ENCODE data around the gene ABCA8.

ABCA8 gene

DNA sequence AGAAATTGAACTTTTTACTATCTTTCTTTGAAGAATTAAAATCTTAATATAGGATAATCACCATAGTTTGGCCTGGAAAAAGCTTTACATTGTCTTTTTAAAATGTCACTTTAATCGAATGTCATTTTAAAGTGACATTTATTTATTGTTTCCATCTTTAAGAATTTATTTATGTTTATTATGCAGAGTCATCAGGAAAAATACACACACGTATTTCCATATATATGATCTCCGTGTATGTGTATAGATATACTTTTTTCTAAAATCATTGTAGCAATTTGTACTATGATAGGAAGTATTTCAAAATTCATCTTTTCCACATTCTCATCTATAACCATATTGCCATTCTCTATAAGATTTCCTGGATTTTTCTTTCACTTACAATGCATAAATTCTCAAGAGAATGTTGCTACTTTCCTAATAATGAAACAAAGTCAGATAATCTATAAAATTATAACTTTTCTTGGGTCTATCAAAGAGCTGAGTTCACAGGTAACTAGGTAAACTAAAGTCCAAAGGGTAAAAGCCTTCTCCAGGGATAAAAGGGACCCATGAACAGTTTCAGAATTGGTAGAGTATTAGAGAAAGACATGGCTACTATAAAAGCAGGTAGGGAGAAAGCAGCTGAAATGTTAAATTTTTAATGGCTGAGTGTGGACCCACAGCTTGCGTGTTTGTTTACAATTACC is 11.9 kb downstream of the ABCA8 start:
- no peak for DNase-seq

DNA sequence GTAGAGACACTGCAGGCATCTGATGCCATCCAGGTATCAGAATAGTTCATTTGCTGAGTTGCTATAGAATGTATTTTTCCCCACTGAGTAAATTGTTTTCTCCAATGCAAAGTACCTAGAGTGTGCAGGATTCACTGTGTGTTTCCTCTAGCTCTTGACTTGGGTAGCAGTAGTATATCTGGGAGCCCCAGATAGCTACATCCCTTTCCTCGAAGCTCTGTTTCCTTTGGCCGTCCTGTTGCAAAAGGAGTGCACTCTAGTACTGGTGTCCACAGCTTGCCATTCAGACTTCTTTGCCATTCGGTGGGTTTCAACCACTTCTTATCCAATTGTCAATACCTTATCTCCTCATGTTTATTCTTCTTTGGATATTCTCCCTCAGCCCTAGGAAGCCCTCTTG is 12.8 kb downstream of the ABCA8 start:
- DNase-seq, result no peak

DNA sequence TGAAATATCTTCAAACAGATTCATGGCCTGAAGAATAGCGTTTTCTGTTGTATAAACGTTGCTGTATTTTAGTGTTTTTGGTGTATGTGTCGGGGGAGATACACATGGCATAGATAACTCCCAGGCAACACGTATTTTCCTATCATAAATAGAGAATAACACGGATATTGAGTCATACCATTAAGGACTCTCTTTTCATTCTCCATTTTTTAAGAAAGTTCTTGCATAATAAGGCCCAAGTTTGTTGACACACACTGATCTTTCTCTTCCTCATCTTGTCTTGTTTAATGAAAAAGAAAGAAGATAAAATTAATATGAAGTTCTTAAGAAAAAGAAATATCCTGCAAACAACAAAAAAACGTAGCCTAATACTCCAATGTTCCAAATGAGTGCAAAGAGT is 13.4 kb downstream of the ABCA8 start:
- no peak for DNase-seq

DNA sequence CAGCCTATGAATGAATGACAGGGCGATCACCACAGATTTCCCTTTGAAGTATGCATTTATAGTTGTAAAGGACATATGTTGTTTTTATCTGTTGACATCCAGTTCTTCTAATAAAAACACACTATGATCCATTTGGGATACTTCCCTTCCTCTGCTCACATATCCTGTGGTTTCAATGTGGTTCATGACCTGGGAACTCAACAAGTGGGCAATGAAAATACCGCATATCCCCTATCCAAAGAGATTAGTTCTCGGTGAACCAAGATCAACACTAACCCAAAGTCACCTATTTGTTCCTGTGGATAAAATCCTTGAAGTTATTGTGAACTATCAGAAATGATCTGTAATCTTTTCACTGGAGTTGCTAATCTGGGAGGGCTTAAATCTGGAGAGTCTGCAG is 16.0 kb downstream of the ABCA8 start:
- DNase-seq, result no peak

DNA sequence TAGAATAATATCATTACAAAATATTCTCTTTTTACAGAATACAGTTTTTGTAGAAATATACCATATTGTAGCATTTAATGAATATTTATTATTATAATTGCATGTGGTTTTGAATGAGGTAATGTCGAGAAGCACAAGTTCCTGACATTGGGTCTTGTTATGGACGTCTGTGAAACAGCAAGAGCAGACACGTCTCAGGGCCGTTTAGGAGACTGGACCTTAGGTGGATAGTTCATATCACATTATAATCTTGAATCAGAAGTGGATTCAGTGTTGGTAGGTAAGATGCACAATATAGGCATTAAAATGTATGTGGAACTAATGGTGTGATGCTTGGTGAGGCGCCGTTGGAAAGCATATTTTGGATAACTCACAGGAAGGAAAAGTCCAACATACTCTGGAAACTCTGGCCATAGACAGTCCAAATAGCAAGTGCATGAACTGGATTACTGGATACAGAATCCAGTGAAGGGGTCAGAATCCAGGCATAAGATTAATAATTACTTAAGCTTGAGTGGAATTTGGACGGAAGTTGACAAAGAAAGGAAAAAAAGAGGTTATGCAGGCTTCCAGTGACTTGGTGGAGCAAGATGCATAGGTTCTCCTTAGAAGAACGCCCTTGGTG is 17.2 kb downstream of the ABCA8 start:
- no peak for DNase-seq

DNA sequence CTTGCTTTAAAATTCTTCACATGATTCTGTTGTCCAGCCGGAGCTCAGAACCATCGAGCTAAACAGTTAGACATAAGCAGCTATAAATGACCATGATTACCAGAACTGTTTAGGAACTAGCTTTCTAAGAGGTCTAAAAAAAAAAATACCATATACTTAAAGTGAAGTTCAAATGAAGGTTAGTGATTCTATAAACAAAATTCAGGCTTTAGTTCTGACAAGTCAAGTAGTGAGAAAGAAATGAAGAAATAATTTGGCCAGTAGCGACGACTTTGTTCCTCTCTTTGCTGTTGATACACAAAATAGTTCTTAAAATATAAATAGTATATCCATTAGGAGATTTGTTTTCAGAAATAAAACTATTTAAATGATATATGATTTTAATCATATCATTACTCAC is 27.7 kb downstream of the ABCA8 start:
- no peak for DNase-seq

DNA sequence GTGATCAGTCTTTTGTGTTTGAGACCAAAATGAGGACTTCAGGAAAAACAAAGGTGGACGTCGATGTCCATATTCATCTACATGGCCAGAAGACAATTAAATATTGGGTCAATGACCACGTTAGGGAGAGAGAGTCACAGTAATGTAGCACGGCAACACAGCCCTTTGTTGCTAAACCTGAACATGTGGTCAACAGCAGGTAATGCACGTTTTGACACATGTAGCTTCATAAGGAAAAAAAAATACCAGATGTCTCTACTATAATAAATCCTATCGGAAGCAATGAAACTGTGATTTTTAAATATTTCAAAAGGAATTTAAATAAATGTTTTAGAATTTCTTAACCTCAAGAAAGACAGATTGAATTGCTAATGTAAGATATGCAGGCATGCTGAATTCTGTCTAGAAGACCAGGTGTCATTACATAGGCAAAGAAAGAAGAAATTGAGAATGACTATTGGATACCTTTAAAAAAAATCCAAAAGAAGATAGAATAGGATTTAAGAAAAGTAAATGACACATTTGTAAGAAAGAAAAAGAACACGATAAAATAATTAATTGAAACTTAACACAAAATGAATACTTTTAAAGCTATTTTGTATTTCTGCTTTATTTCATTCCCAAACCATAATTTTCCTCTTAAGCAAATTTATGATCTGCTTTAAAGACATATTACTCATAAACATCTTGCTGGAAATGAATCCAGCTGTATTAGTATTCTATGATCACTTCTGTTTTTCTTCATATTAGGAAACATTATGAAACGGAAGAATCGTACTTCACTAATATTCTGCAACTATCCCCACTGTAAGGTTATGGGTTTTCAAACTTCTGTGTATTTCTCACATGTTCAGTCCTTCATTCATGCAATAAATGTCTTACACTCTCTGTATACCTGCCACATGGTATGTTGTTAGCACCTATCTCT is 30.1 kb downstream of the ABCA8 start:
- no peak for DNase-seq

DNA sequence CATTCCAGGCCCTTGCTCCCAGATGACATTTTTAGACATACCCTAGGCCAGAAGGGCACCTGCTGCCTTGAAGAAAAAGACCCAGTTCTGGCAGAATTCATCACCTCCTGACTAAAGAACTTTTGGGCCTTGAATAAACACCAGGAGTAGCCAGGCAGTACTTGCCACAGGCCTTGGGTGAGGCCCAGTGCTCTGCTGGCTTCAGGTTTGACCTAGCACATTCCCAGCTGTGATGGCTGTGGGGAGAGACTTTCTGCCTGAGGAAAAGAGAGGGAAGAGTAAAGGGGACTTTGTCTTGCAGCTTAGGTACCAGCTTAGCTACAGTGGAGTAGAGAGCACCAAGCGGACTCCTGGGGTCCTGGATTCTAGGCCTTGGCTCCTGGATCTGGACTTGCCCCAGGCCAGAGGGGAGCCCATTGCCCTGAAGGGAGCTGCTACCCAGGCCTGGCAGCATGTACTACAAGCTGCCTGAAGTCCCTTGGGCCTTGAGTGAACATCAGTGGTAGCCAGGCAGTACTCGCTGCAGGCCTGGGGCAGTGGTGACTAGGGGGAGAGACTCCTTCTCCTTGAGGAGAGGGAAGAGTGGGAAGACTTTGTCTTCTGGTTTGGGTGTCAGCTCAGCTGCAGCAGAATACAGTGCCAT is 44.3 kb downstream of the ABCA8 start:
- DNase-seq, result no peak

DNA sequence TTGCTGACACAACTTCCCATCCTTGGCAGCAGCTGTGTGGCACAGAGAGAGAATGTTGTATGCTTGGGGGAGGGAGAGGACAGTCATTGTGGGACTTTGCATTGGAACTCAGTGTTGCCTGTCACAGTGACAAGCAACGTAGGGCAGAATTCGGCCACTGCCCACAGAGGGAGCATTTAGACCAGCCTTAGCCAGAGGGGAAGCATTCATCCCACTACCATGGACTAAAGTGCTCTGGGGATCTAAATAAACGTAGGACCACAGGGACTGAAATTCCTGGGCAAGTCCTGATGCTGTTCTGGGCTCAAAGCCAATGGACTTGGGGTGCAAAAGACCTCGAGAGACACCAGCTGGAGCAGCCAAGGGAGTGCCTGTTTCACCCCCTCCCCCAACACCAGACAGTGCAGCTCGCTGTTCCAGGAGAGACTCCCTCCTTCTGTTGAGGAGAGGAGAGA is 44.9 kb downstream of the ABCA8 start:
- no peak for DNase-seq

DNA sequence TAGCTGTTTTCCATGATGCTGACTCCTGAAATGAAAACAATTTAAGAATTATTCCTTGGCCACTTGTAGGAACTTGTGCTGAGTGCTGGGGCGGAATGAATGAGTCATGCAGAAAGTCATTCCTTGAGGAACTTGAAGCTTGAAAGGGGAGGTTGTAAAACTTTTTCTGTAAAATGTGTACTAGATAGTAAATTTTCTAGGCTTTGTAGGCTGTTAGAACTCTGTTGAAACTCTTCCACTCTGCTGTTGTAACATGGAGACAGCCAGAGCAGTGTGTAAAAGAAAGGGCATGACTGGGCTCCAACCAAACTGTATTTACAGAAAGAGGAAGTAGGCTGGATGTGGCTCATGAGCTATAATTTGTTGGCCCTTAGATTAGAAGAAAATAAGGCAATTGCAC is 46.1 kb downstream of the ABCA8 start:
- no peak for DNase-seq

DNA sequence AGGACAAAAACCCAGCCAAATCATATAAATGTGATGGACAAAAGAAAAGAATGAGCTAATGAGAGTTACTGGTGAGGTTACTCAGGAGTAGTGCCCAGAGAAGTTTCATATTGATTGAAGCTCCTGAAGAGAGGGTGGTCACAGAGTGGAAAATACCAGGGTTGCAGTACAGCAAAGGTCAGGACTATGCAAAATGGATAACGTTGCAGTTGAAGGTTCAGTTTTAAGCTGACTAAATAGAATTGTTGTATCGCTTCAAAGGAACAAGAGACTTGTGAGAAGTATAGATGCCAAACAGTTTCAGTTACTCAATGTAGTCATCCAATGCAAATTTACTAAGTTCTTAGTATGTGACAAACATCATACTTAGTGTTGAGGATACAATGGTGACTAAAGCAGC is 47.1 kb downstream of the ABCA8 start:
- DNase-seq, result no peak

DNA sequence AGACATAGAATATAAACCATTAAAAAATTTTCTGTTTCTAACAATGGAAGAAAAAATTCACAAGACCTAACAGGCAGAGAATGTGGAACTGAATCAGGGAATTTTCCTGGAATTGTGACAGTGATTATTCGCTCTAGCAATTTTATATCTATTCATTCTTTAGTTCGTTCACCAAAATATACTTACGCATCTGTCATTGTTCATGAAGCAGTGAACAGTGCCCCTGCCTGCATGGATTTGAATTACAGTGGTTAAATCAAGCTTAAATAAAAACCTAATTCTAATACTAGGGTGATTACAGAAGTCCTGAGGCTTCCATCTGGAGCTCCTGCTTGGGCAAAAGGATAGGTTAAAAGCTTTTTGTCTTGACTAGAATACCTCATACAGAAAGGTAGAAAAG is 48.6 kb downstream of the ABCA8 start:
- no peak for DNase-seq

DNA sequence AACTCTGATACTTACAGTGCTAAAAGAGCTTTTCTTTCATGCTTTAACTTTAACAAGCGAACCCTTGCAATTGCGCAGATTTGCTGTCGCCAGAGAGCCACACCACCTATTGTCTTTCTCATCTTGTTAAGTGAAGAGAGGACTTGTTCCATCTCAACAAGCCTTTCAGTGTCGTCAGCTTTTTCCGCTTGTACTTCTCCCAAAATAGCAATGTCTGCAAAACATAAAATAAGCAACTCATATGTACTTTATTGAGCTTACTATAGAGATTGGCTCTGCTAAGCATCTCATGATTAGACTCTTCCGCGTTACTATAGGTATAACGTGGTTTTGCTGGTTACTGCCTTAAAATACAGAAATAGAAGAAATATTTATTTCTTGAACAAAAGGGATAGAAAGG is 51.9 kb downstream of the ABCA8 start:
- DNase-seq, result no peak

DNA sequence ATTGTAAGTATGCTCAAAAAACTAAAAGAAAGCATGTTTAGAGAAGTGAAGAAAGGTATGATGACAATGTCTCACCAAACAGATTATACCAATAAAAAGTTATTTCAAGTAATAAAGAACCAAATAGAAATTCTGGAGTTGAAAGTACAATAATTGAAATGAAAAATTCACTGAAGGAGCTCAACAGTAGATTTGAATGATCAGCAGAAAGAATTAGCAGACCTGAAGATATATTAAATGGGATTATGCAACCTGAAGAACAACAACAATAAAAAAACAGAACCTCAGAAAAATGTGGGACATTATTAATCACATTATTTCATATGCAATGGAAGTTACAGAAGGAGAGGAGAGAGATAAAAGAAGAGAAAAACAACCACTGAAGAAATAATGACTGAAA is 57.6 kb downstream of the ABCA8 start:
- no peak for DNase-seq

DNA sequence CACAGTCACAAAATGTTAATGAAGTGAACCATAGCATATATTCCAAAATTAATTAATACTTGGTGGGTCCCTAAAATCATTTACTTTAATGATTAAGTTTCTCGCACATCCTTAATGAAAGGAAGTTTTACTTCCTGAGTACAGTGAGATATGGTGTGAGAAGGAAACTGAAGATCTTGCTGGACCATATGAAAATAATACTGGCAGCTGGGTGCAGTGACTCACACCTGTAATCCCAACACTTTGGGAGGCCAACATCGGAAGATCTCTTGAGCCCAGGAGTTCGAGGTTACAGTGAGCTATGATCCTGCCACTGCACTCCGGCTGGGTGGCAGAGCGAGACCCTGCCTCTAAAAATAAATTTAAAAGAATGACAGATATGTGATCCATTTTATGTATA is 62.5 kb downstream of the ABCA8 start:
- no peak for DNase-seq

DNA sequence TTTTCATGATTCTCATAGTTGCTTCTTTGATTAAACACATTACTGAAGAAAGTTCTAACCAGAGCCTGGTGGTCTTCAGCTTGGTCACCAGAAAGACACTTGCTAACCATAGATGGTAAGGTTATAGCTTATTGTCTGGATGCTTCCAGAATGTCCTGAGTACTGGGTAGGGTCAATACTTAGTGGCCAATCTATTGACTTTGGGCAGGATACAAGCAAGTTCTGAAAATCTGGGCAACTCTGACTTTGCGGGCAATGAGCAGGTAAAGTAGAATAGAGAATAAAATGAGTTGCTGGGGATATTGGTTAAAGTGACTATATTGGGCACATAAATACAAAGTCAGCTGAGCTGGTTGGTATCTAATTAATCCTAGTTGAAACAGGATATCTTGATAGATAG is 63.0 kb downstream of the ABCA8 start:
- DNase-seq, result no peak

DNA sequence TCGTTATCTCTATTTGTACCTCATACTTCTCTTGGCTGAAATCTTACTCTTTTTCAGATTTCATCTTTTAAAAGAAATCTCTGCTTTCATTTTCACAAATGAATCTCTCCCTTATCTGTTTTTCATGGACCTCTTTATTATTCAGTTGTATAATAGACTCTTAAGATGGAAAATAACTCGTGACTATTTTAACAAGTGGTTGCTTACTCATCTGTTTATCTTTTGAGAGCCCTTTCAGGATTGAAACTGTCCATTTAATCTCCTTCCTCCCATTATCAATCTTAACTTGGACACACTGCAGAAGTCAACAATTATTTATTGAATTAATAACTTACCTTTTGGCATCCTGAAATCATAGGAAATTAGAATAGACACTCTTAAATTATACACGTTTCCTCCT is 68.8 kb downstream of the ABCA8 start:
- DNase-seq, result no peak

DNA sequence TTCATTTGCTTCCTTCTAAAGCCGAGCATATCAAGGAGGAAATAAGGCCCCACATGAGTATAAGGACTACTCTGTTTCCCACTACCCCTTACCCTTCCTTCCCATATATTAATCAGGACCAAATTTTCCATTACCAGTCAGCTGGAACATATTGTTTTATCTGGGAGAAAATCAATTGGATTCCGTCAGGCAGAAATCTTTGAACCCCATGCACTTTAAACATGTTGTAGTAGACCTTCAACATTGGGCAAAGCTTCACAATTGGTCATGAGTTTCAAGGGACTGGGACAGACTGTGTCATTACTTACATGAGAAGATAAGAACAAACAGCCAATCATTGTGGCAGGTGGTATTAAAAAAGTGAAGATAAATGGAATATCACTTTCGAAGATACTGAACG is 70.3 kb downstream of the ABCA8 start:
- DNase-seq, result no peak

DNA sequence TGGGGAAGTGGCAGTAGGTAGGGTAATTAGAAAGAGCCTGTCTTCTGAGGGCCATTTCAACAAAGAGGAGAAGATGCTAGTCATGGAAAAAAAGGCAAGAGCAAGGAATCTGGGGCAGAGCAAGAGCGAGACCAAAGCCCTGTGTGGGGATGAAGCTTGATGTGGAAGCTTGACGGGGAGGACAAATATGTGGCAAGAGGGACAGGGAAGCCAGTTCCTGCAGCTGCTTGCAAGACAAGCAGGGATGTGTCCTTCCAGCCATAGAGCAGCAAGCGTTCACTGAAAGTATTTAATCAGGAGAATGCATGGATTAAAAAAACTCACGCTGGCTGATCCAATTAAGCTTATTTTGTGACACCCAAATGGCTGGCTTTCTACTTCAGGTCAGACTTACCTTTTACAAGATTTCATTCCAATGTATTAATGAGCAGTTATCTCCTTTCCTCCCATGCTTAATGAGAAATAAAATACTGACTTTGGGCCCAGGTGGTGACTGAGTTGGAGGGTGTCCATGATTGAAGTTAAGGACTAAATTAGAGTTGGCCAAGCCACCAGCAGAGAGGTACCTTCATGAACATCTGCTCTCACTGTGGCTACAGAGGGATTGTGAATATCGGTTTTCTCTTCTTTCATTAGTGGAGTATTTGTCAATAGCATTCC is 76.8 kb downstream of the ABCA8 start:
- DNase-seq, result no peak

DNA sequence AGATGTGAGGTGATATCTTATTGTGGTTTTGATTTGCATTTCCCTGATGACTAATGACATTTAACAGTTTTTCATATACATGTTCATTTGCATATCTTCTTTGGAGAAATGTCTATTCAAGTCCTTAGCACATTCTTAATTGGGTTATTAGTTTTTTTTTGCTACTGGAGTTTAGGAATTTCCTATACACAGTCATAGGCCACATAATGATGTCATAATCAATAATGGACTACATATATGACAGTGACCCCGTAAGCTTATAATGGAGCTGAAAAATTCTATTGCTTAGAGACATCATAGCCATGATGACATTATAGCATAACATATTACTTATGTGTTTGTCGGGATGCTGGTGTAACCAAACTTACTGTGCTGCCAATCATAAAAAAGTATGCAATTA is 83.7 kb downstream of the ABCA8 start:
- no peak for DNase-seq

DNA sequence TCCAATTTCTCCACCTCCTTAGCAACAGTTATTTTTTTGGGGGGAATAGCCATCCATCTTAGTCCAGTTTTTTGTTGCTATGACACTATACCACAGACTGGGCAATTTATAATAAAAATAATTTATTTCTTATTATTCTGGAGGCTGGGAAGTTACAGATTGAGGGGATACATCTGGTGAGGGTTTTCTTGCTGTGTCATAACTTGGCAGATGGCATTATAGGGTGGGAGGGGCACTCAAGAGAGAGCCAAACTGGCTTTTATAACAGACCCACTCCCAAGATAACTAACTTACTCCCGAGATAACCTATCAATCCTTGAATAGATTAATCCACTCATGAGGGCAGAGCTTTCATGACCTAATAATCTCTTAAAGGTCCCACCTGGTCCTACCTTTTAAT is 84.2 kb downstream of the ABCA8 start:
- no peak for DNase-seq

DNA sequence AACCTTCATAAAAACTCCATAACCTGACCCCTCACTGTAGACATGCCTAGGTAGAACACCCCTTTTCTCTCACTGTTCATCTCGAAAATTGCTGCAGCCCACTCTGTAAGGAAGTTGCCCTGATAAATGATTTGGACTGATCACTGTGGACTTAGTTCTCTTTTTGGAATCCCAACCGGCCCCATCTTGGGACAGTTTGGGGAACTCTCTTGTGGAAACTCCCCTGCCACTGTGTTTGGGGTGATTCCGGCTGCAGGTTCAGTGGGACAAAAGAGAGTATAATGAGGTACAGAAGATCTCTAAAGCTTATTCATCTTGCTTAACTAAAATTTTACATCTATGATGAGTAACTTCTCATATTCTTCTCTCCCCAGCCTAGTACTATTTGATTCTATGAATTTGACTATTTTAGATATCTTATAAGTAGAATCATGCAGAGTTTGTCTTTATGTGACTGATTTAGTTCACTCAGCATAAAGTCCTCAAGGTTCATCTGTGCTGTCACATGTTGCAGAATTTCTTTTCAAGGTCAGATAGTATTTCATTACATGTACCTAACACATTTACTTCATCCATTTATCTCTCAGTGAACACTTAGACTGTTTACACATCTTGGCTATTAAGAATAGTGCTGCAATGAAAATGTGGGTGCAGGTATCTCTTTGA is 84.9 kb downstream of the ABCA8 start:
- DNase-seq, result no peak
